ENCODE data around the gene CDK3.

- TF ChIP-seq CTCF (IDR thresholded peaks at IDR 0.05; ENCODE audit: extremely low read depth in 1 of 2, insufficient read depth in 1 of 2, low read depth in 1 of 2, low read length in 2 of 2) = no peak
- TF ChIP-seq MYC (IDR thresholded peaks at IDR 0.05; ENCODE audit: low read depth, low read length) = no peak
- no peak for TF ChIP-seq POLR2AphosphoS5 (IDR thresholded peaks at IDR 0.05; ENCODE audit: insufficient read depth, low read depth, low read length)
Measured at GRCh38 chr17:76036497-76037261, 36.0 kb downstream of the CDK3 start.
